Ecto neural progenitor cell (in vitro differentiated cells): ENCODE measurements around the gene PLA2G4D.

Source experiments
- DNase-seq: peaks from one replicate; pipeline ENCODE4 v3.0.0-alpha.2; 2018; ENCODE audit warnings: low spot score

Gene PLA2G4D

DNA sequence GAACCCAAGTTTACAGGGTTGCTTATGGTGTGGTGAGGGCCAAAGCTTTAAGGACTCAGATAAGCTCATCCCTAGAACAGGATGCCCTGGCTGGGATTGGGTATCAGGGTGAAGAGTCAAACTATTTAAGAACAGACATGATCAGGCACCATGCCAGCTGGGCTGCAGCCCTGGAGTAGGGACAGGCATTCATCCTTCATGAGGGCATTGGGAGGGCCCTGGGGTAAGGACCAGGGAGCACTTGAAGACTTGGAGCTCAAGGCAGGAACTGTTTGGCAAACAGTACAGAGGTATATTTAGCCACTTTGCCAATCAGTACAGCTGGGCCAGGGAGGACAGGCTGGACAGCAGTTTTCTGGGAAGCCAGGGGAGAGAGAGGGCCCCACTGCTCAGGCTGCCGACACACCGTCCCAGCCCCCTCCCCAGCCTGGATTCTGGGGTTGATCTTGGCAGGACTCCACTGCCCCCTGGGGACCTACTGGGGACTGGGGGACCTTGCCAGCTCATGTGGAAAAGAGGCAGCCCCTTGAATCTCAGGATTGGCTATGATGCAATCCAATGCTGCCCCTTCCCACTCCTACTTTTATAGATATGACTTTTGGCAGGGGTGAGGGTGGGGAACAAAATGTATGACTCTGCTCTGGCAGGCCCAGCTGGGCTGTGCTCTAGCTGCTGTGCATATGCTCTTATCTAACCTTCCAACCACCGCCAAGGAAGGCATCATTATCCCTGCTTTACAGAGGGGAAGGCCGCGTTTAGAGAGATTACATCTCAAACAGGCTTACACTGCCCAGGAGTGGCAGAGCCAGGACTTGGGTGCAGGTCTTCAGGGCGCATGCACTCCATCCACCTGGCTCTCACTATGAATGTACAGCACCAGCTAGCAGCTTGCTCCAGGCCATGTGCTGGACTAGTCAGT lies 75.8 kb downstream of the PLA2G4D start:
- DNase-seq, result no peak
